ENCODE data around the gene AGK. TPM values are rescaled to one million over a fixed set of nuclear protein-coding genes. Genes with fewer than 3 reads are reported as not detected.

The AGK gene
- total RNA-seq, 1 experiment from 2014 or later, result 41.9 TPM

GRCh38 chr7:141572175-141572574 is 21.0 kb downstream of the AGK start:
- H3K27me3 ChIP-seq (replicated peaks; ENCODE audit: insufficient read depth, low read depth, low read length, poor library complexity), result no peaks in the 10 kb centered on the region
- intact Hi-C loops (cut with micrococcal nuclease; ENCODE audit: unreplicated experiment), result no loop called here
- no peaks in the 10 kb centered on the region for H3K4me1 ChIP-seq (ENCODE audit: insufficient read depth, low read length, poor library complexity, severe bottlenecking)
- H3K4me3 ChIP-seq (ENCODE audit: low read depth, low read length, poor library complexity, severe bottlenecking), result no peak overlapping the region
- POLR2A ChIA-PET (ENCODE audit: low non-redundant PET), result no interaction called here
- H3K27ac ChIP-seq (ENCODE audit: low read depth, low read length, poor library complexity, severe bottlenecking), result no peak overlapping the region
- BruUV-seq (replicated peaks), result no TSS peak
- CTCF ChIA-PET, result no interaction called here
- DNase-seq (ENCODE audit: low spot score), result no peak
- peaks cover 8% of the 10 kb centered on the region for H3K9me3 ChIP-seq (ENCODE audit: low read depth, low read length, poor library complexity, severe bottlenecking)
- TF ChIP-seq EZH2 (IDR thresholded peaks at IDR 0.05; ENCODE audit: borderline replicate concordance, low read depth, low read length, poor library complexity, severe bottlenecking), result no peak
- no peak for TF ChIP-seq CTCF (conservative IDR thresholded peaks at IDR 0.05; ENCODE audit: low read depth, low read length)
- peaks cover 2% of the 10 kb centered on the region for H3K36me3 ChIP-seq (ENCODE audit: insufficient read depth, low read length, poor library complexity, severe bottlenecking)

GRCh38 chr7:141573511-141573910 is 22.3 kb downstream of the AGK start:
- intact Hi-C loops (cut with micrococcal nuclease; ENCODE audit: unreplicated experiment), result no loop called here
- H3K4me1 ChIP-seq (ENCODE audit: insufficient read depth, low read length, poor library complexity, severe bottlenecking), result no peaks in the 10 kb centered on the region
- H3K9me3 ChIP-seq (ENCODE audit: low read depth, low read length, poor library complexity, severe bottlenecking), result peaks cover 8% of the 10 kb centered on the region
- ChIA-PET CTCF (no interaction called here), POLR2A (ENCODE audit: low non-redundant PET) (no interaction called here)
- TF ChIP-seq CTCF (conservative IDR thresholded peaks at IDR 0.05; ENCODE audit: low read depth, low read length) (no peak), EZH2 (IDR thresholded peaks at IDR 0.05; ENCODE audit: borderline replicate concordance, low read depth, low read length, poor library complexity, severe bottlenecking) (no peak)
- no peak for DNase-seq (ENCODE audit: low spot score)
- H3K36me3 ChIP-seq (ENCODE audit: insufficient read depth, low read length, poor library complexity, severe bottlenecking), result peaks cover 2% of the 10 kb centered on the region
- H3K4me3 ChIP-seq (ENCODE audit: low read depth, low read length, poor library complexity, severe bottlenecking), result no peak overlapping the region
- no TSS peak for BruUV-seq (replicated peaks)
- H3K27me3 ChIP-seq (replicated peaks; ENCODE audit: insufficient read depth, low read depth, low read length, poor library complexity), result no peaks in the 10 kb centered on the region
- no peak overlapping the region for H3K27ac ChIP-seq (ENCODE audit: low read depth, low read length, poor library complexity, severe bottlenecking)

- Histone ChIP-seq H3K27me3 (replicated peaks; ENCODE audit: insufficient read depth, low read depth, low read length, poor library complexity) (no peaks in the 10 kb centered on the region), H3K27ac (ENCODE audit: low read depth, low read length, poor library complexity, severe bottlenecking) (no peak overlapping the region), H3K4me3 (ENCODE audit: low read depth, low read length, poor library complexity, severe bottlenecking) (no peak overlapping the region), H3K9me3 (ENCODE audit: low read depth, low read length, poor library complexity, severe bottlenecking) (peaks cover 8% of the 10 kb centered on the region), H3K4me1 (ENCODE audit: insufficient read depth, low read length, poor library complexity, severe bottlenecking) (no peaks in the 10 kb centered on the region), H3K36me3 (ENCODE audit: insufficient read depth, low read length, poor library complexity, severe bottlenecking) (peaks cover 2% of the 10 kb centered on the region)
- BruUV-seq (replicated peaks), result no TSS peak
- ChIA-PET POLR2A (ENCODE audit: low non-redundant PET) (no interaction called here), CTCF (no interaction called here)
- intact Hi-C loops (cut with micrococcal nuclease; ENCODE audit: unreplicated experiment), result no loop called here
- DNase-seq (ENCODE audit: low spot score), result no peak
- TF ChIP-seq EZH2 (IDR thresholded peaks at IDR 0.05; ENCODE audit: borderline replicate concordance, low read depth, low read length, poor library complexity, severe bottlenecking), result no peak
- TF ChIP-seq CTCF (conservative IDR thresholded peaks at IDR 0.05; ENCODE audit: low read depth, low read length), result no peak
Observed at GRCh38 chr7:141575164-141575563, 24.0 kb downstream of the AGK start.

Data from A673 (cell line).